Cerebellar nuclear complex (tissue), 1 donor: ENCODE data around the gene TMEM130.

Experiments used
- DNase-seq, 2 experiments: peaks; one replicate each; lab custom pipeline; 2025; lab: John Stamatoyannopoulos, UW

Gene TMEM130

DNA sequence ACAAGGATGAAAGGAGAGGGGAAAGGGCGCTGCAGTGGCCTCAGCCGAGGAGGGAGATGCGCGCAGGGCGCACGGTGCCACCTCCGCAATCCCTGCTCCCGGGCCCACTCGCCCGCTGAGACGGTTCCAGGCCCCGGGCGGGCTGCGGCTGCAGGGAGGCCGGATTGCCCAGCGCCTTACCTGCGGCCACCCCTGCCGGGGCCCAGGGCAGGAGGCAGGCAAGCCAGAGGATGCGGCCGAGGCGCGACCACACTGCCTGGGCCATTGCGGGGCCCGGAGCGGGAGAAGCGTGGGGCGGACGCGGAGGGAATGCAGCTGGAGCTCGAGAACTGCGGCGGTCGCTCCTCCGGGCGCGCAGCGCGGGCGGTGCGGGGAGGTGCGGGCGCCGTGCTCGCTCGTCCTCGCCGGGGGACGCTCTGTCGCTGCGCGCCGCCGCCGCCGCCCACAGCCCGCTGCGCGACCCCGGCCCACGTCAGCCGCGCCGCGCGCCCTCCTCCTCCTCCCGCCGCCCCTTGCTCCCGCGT lies at the start of gene TMEM130:
TSS of gene TMEM130 (minus strand) at position 418 of the 524 bp plus-strand sequence. CDS start at position 265, 153 bp downstream.
- DNase-seq = no peak

GRCh38 chr7:98917331-98917730 lies 47.5 kb upstream of the TMEM130 start:
- no peak for DNase-seq

DNA sequence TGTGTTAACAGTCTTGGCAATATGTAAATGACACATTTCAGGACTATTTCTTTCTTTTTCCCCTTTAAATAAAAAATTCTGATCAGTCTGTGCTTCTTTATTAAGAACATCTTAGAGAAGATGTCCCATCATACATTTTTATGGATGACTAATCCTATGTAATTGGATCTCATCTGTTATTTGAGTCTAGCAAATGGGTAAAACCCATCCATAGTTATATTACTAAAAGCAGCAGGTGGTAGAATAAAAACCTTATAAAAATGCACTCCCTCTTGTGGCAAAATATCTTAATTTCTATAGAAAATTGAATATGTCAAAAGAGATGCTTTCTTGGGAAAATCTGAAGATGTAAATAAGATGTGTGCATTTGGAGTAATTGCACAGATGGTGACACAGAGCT lies 43.8 kb upstream of the TMEM130 start:
- no peak for DNase-seq

DNA sequence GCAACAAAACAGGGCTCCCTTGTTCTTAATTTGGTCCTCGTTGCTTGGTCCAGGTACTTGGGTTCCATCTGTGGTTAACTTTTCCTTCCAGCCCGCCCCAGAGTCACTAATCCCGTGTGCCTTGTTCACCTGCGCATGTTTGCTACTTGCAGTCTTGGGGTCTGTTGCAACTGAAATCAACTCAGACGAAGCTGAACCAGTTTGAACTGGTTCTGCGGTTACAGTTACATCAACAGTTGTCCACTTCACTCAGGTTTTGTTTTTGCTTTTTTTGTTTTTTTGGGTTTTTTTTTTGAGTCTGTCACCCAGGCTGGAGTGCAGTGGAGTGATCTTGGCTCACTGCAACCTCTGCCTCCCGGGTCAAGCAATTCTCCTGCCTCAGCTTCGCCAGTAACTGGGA lies 43.2 kb upstream of the TMEM130 start:
- DNase-seq = no peak

DNA sequence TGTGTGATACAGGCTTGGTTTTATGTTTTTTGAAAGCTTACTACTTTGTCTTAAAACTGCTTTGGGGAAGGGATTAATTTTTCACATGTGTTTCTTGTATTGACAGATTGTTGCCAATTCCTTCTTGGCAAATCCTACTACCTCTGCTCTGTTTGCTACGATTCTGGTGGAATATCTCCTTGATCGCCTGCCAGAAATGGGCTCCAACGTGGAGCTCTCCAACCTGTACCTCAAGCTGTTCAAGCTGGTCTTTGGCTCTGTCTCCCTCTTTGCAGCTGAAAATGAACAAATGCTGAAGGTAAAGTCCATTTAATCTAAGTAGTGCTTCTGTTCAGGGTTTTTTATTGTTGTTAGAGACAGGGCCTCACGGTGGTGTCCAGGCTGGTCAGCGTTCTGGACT lies 42.1 kb upstream of the TMEM130 start:
- peak; percentile 92 to 94 for DNase-seq

- DNase-seq = no peak
These were observed 40.6 kb upstream of the TMEM130 start for GRCh38 chr7:98910427-98910826.

- no peak for DNase-seq
These were observed 39.7 kb upstream of the TMEM130 start for GRCh38 chr7:98909487-98909886.

DNA sequence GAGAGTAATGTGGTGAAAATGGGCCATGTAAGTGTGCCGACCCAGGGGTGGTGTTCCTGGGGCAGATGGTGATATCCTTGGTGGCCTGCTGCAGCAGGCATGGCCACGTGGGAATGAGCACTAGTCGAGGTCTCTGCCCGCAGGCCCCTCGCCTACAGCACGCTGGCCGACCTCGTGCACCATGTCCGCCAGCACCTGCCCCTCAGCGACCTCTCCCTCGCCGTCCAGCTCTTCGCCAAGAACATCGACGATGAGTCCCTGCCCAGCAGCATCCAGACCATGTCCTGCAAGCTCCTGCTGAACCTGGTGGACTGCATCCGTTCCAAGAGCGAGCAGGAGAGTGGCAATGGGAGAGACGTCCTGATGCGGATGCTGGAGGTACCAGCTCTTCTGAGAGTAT lies 38.8 kb upstream of the TMEM130 start:
- DNase-seq = no peak

DNA sequence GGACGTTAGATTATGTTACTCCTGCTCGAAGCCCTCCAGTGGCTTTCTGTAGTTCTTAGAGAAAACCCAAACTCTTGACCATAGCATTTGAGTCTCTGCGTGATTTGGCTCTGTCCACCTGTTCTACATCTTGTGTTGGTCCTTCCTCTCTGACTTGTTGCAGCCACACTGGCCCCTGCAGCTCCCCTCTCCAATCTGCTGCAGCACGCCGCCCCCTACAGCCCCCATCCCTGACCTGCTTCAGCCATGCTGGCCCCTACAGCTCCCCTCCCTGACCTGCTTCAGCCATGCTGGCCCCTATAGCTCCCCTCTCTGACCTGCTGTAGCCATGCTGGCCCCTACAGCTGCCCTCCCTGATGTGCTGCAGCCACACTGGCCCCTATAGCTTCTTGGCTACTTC lies 37.8 kb upstream of the TMEM130 start:
- no peak for DNase-seq

GRCh38 chr7:98903246-98903645 lies 33.4 kb upstream of the TMEM130 start:
- no peak for DNase-seq

DNA sequence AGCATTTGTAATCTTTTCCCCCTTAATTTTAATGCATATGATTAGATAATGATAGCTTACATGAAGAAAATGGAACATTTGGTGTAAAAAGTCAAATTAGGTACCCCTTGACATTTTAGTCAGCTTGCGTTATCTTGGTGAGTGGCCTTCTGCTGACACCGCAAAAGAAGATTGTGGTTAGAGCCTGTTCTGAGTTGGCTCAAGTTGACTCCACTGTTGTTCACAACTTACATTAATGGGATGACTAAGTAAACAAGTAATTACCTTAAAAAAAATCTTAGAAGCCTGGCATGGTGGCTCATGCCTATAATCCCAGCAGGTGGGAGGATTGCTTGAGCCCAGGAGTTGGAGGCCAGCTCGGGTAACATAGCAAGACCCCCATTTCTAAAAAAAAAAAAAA lies 32.7 kb upstream of the TMEM130 start:
- DNase-seq = no peak

DNA sequence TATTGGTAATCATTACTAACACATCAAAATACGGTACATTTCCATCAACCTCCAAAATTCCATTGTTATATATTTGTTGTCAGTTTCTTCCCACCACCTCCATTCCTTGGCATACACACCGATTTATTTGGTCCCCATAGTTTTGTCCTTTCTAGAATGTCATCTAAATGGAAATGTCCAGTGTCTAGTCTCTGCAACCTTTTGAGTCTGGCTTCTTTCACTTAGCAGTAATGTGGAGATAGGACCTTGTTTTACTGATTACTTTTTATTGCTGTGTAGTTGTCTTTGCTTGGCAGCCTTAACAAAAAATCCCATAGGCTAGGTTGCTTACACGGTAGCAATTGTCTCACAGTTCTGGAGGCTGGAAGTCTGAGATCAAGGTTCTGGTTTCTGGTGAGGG lies 31.0 kb upstream of the TMEM130 start:
- DNase-seq = no peak

- DNase-seq = no peak
These were observed 30.0 kb upstream of the TMEM130 start for GRCh38 chr7:98899816-98900215.

DNA sequence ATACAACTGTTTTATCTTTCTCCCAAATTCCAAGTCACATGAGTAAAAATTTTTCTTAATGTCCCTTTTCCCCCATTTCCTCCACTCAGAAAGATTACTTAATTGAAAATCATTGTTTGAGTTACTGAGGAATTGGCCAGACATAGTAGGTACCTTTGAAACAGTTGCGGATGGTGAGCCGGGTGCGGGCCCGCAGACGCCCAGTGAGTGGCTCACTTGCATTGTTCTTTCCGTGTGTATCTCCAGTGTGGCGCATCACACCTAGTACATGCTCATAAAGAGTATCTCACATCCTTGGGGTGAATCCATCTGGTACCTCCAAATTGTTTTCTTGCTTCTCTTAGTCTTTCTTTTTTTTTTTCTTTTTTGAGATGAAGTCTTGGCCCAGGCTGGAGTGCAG lies 22.8 kb upstream of the TMEM130 start:
- no peak for DNase-seq

DNA sequence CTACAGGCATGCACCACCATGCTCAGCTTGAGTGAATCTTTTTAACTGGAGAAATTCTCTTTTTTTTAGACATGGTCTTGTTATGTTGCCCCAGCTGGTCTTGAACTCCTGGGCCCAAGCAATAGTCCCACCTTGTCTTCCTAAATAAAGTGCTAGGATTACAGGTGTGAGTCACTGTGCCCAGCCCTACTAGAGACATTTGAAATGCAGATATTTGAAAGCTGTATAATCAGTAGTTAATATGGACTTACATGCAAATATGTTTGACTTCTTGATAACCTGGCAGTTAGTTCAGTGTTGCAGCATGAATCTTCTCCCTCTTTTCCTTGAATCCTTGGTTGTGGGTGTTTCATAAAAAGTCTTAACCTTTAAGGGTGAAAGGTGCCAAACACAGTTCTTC lies 17.2 kb upstream of the TMEM130 start:
- DNase-seq = no peak

DNA sequence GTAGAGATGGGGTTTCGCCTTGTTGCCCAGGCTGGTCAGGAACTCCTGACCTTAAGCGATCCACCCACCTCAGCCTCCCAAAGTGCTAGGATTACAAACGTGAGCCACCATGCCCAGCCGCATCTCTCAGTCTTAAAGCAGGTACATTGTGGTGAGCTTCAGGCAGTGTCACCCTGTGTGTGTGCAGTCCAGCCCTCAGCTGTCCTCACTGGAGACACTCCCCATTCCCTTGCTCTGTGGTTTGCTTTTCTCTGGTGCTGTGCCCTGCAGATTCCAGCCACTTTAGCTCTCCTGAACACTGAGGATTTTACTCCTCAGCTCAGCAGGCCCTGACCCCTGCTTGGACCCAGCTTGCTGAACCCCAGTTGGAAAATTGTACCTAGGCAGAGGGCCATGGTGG lies 14.6 kb upstream of the TMEM130 start:
- no peak for DNase-seq

DNA sequence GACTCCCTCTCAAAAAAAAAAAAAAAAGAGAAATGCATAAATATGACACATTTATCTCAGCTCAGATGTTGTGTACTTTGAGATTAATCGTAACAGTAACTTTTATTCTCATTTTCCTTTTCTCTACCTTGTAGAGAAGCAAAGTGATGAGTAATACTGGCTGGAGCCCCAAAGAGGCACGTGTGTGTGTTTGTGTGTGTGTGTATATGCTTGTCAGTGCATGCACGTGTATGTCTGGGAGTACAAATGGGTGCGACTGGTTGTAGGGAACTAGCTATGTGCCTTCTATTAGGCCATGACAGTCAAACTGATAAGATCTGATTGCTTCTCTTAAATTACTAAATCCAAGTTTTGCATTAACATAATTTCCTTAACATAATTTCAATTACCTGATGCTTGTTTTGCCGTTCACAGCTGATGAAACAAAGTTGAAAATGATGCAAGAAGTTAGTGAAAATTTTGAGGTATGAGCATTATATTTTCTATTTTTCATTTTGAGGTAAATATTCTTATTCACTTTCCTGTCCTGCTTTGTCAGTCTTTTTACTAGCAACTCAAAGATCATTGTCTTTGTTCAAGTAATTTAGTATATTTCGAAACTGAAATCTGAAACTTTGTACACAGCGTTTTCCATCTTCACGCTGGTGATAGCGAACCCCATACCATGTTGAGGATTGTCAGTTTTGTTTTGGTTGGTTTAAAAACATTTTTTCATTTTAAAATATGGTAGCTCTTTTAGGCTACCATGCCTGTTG lies 11.9 kb upstream of the TMEM130 start:
- DNase-seq = no peak

DNA sequence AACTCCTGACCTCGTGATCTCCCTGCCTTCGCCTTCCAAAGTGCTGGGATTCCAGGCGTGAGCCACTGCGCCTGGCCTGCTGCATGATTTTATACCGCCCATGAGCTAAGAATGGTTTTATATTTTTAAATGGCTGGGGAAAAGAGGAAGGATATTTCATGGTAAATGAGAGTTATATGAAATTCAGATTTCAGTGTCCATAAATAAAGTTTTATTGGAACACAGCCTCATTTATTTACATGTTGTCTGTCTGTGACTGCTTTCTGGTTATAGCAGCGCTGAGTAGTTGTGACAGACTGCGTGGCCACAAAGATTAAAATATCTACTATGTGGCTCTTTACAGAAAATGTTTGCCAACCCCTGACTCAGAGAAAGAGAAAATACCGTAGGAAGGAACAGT lies 10.7 kb upstream of the TMEM130 start:
- DNase-seq = no peak

GRCh38 chr7:98879979-98880315 lies 10.1 kb upstream of the TMEM130 start:
- DNase-seq = no peak

DNA sequence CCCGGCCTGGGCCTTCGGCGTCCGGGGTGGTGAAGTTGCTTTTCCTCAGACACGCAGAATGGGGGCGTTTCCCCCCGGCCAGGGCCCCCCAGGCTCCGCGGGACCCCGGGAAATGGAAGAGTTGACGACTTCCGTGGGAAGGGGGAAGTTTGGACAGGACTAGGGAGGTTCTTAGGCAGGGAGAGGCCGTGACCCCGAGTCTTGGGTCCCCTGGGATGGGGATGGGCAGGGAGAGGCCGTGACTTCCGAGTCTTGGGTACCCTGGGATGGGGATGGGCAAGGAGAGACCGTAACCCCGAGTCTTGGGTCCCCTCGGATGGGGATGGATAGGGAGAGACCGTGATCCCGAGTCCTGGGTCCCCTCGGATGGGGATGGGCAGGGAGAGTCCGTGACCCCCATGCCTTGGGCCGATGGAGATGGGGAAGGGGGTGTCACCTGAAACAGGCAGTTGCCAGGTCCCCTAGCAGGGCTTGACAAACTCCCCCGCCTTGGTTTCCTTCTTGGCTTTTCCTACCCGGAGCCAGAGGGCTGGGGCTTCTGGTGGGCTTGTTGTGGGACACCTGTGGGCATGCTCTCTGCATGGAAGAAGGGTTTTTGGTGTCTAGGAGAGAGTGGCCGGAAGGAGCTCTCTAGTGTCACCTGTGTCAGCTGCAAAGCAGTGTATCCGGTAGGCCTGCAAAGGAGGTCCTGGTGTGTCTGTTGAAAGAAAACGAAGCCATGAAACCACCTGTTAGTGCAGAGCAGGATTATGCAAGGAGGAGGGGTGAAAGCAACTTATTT lies 9.6 kb upstream of the TMEM130 start:
- DNase-seq = peak in 1 of 2 experiments; percentile 9

DNA sequence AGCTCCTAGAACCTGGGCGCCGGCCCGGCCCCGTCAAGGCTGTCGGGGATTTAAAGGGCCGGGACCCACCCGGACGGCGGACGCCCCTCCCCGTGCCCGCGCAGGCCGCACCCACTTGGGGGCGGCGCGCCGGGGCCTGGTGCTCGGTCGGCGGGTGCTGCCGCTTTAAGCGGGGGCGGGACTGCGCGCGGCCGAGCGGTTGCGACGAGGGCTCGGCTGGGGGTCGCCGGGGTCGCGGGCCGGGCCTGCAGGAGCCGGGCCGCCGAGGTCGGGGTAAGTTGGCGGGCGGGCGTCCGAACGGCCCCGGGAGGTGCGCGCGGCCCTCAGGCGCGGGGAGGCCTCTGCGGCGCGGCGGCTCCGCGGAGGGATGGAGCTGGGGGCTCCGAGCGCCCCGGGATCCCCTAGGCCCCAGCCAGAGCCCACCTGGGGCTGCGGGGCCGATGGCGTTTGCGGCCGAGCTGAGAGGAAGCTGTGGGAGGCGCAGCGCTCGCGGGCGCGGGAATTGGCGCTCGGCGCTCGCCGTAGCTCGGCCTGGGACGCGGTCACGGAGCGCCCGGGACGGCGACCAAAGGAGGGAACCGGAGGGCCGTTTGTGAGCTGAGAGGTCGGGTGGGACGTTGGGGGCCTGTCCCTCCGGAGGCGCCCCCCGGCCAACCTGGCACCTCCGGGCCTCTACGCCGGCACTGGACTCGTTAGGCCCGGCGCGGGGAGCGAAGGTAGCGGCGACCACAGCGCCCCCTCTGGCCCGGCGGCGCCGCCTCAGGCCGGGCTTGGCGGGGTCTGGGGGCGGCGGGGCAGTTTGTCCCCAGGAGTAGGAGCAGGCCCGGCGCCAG lies 8.8 kb upstream of the TMEM130 start, which contains the start of gene TRRAP:
TSS of gene TRRAP (plus strand) at position 168 of the 833 bp plus-strand sequence. CDS start 2,619 bp downstream, outside the sequence.
- DNase-seq = no peak

- DNase-seq = no peak
These were observed 8.0 kb upstream of the TMEM130 start for GRCh38 chr7:98877692-98878364.
